Thymus (tissue), 11 donors: Measurements from ENCODE around the gene SMARCB1. TPM values are rescaled to one million over a fixed set of nuclear protein-coding genes. Genes with fewer than 3 reads are reported as not detected.
"Not testable (repeated sequence)": the region's sequence is repeated elsewhere in the genome, so short reads cannot be mapped to it uniquely, and the experiment has no call there.

ENCODE experiments used
- DNase-seq, 9 donors: peaks; one replicate each; pipeline ENCODE4 v3.0.0-alpha.2; 2013; ENCODE audit warnings: low spot score in 9 of 9, low read depth in 6 of 9, missing footprints in 1 of 9
- H3K27ac ChIP-seq, 2 donors: one replicate each; pipeline ENCODE4 v1.5.1; 2013; ENCODE audit warnings: control low read depth in 1 of 2, low read depth in 1 of 2, low read length in 1 of 2, mild to moderate bottlenecking in 1 of 2, moderate library complexity in 1 of 2
- H3K27me3 ChIP-seq, 2 donors: one replicate each; pipeline ENCODE4 v1.5.1; 2013; ENCODE audit warnings: low read length in 1 of 2; ENCODE audit not compliant: control insufficient read depth in 2 of 2, insufficient read depth in 1 of 2
- H3K36me3 ChIP-seq, 2 donors: one replicate each; pipeline ENCODE4 v1.5.1; 2013; ENCODE audit warnings: low read length in 1 of 2, mild to moderate bottlenecking in 1 of 2, moderate library complexity in 1 of 2; ENCODE audit not compliant: control insufficient read depth in 2 of 2, insufficient read depth in 2 of 2
- H3K4me1 ChIP-seq, 2 donors: one replicate each; pipeline ENCODE4 v1.5.1; 2013; ENCODE audit warnings: low read length in 2 of 2; ENCODE audit not compliant: control insufficient read depth in 2 of 2, insufficient read depth in 2 of 2
- H3K4me3 ChIP-seq, 2 donors: one replicate each; pipeline ENCODE4 v1.5.1; 2013; ENCODE audit warnings: low read length in 2 of 2, control low read depth in 1 of 2, mild to moderate bottlenecking in 1 of 2
- H3K9me3 ChIP-seq, 2 donors: one replicate each; pipeline ENCODE4 v1.5.1; 2013; ENCODE audit warnings: low read length in 1 of 2, mild to moderate bottlenecking in 1 of 2; ENCODE audit not compliant: control insufficient read depth in 2 of 2, insufficient read depth in 1 of 2
- WGBS: extraction: QIAGEN DNeasy Blood & Tissue Kit; methylation state at CpG from one replicate; pipeline ENCODE4 v1.1.7; 2013; 5-methylcytosine and 5-hydroxymethylcytosine counted together
- polyA plus RNA-seq: library from polyadenylated mRNA; stranded (reverse); fragments of 200-250 nt; gene quantifications from one replicate; pipeline ENCODE4 v1.2.3, GENCODE V29; 2013
- total RNA-seq: library from RNA; stranded (reverse); fragments of 120-200 nt; gene quantifications from one replicate; pipeline ENCODE4 v1.2.4, GENCODE V29; 2013
- donor health status: healthy.

Gene SMARCB1
- total and polyA plus RNA-seq, 2 donors, result 35.3 to 72.0 TPM

- H3K36me3 ChIP-seq, H3K27ac ChIP-seq, H3K27me3 ChIP-seq, H3K4me3 ChIP-seq, H3K4me1 ChIP-seq, H3K9me3 ChIP-seq, DNase-seq: not testable (repeated sequence)
- WGBS, result 71% methylated on average over 11 of the region's 11 CpGs
Measured at GRCh38 chr22:23864499-23865154, 77.9 kb downstream of the SMARCB1 start.

GRCh38 chr22:23868580-23868979 lies 81.8 kb downstream of the SMARCB1 start:
- peaks cover 0 to 4% of the 10 kb centered on the region in 2 donors for H3K36me3 ChIP-seq
- no peaks in the 10 kb centered on the region for H3K27me3 ChIP-seq
- no peak for DNase-seq
- 94% methylated on average over 4 of the region's 4 CpGs for WGBS
- H3K4me3 ChIP-seq, result no peak overlapping the region
- H3K4me1 ChIP-seq, result no peaks in the 10 kb centered on the region
- H3K27ac ChIP-seq, result no peak overlapping the region
- no peaks in the 10 kb centered on the region for H3K9me3 ChIP-seq

- WGBS, result 97% methylated on average over 4 of the region's 4 CpGs
- peaks cover 0 to 4% of the 10 kb centered on the region in 2 donors for H3K36me3 ChIP-seq
Measured at GRCh38 chr22:23874871-23875270, 88.1 kb downstream of the SMARCB1 start.

GRCh38 chr22:23875801-23876200 lies 89.0 kb downstream of the SMARCB1 start:
- Histone ChIP-seq H3K9me3 (no peaks in the 10 kb centered on the region), H3K36me3 (no peaks in the 10 kb centered on the region), H3K27ac (no peak overlapping the region), H3K4me3 (no peak overlapping the region), H3K27me3 (no peaks in the 10 kb centered on the region), H3K4me1 (no peaks in the 10 kb centered on the region)
- no peak for DNase-seq
- WGBS, result 98% methylated on average over 2 of the region's 2 CpGs

More at GRCh38 chr22:23874871-23875270, 88.1 kb downstream of the SMARCB1 start:
- no peaks in the 10 kb centered on the region for H3K27me3 ChIP-seq
- DNase-seq, result no peak
- no peak overlapping the region for H3K27ac ChIP-seq
- no peaks in the 10 kb centered on the region for H3K9me3 ChIP-seq
- no peak overlapping the region for H3K4me3 ChIP-seq
- no peaks in the 10 kb centered on the region for H3K4me1 ChIP-seq

- Histone ChIP-seq H3K4me3 (no peak overlapping the region), H3K4me1 (no peaks in the 10 kb centered on the region), H3K27me3 (no peaks in the 10 kb centered on the region), H3K9me3 (no peaks in the 10 kb centered on the region), H3K36me3 (no peaks in the 10 kb centered on the region), H3K27ac (no peak overlapping the region)
- DNase-seq, result no peak
- 98% methylated on average over 8 of the region's 8 CpGs for WGBS
Measured at GRCh38 chr22:23877566-23877965, 90.8 kb downstream of the SMARCB1 start.

GRCh38 chr22:23878219-23878618 lies 91.5 kb downstream of the SMARCB1 start:
- H3K9me3 ChIP-seq, result no peaks in the 10 kb centered on the region
- no peaks in the 10 kb centered on the region for H3K4me1 ChIP-seq
- no peak overlapping the region for H3K4me3 ChIP-seq
- WGBS, result 98% methylated on average over 7 of the region's 7 CpGs
- H3K36me3 ChIP-seq, result no peaks in the 10 kb centered on the region
- no peak for DNase-seq
- no peaks in the 10 kb centered on the region for H3K27me3 ChIP-seq
- H3K27ac ChIP-seq, result no peak overlapping the region

GRCh38 chr22:23882370-23882769 lies 95.6 kb downstream of the SMARCB1 start:
- 95% methylated on average over 20 of the region's 20 CpGs for WGBS
- no peak overlapping the region for H3K4me3 ChIP-seq
- no peak for DNase-seq
- H3K4me1 ChIP-seq, result no peaks in the 10 kb centered on the region
- H3K27ac ChIP-seq, result no peak overlapping the region
- H3K36me3 ChIP-seq, result no peaks in the 10 kb centered on the region
- no peaks in the 10 kb centered on the region for H3K9me3 ChIP-seq
- H3K27me3 ChIP-seq, result no peaks in the 10 kb centered on the region

GRCh38 chr22:23883658-23884057 lies 96.9 kb downstream of the SMARCB1 start:
- no peak overlapping the region for H3K4me3 ChIP-seq
- H3K9me3 ChIP-seq, result no peaks in the 10 kb centered on the region
- no peak for DNase-seq
- no peaks in the 10 kb centered on the region for H3K4me1 ChIP-seq
- no peaks in the 10 kb centered on the region for H3K36me3 ChIP-seq
- WGBS, result 98% methylated on average over 9 of the region's 9 CpGs
- H3K27ac ChIP-seq, result no peak overlapping the region
- H3K27me3 ChIP-seq, result no peaks in the 10 kb centered on the region

- 99% methylated on average over 9 of the region's 9 CpGs for WGBS
- no peaks in the 10 kb centered on the region for H3K9me3 ChIP-seq
- no peak overlapping the region for H3K27ac ChIP-seq
- no peak for DNase-seq
- no peaks in the 10 kb centered on the region for H3K36me3 ChIP-seq
- H3K27me3 ChIP-seq, result no peaks in the 10 kb centered on the region
- no peaks in the 10 kb centered on the region for H3K4me1 ChIP-seq
- no peak overlapping the region for H3K4me3 ChIP-seq
Measured at GRCh38 chr22:23884140-23884539, 97.4 kb downstream of the SMARCB1 start.
